A549 (cell line): ENCODE results near the gene EYA3.

ENCODE experiments used
- TF ChIP-seq, protein P1 (sequence below): fragments of >200 bp; sonication (Bioruptor Twin); formaldehyde crosslinking; IDR thresholded peaks from 3 replicates; pipeline ENCODE4 v1.5.1; 2016
- TF ChIP-seq, protein P2 (sequence below): IDR thresholded peaks from 2 replicates; pipeline ENCODE4 v1.6.1; 2012

- TF ChIP-seq, protein P1, sequence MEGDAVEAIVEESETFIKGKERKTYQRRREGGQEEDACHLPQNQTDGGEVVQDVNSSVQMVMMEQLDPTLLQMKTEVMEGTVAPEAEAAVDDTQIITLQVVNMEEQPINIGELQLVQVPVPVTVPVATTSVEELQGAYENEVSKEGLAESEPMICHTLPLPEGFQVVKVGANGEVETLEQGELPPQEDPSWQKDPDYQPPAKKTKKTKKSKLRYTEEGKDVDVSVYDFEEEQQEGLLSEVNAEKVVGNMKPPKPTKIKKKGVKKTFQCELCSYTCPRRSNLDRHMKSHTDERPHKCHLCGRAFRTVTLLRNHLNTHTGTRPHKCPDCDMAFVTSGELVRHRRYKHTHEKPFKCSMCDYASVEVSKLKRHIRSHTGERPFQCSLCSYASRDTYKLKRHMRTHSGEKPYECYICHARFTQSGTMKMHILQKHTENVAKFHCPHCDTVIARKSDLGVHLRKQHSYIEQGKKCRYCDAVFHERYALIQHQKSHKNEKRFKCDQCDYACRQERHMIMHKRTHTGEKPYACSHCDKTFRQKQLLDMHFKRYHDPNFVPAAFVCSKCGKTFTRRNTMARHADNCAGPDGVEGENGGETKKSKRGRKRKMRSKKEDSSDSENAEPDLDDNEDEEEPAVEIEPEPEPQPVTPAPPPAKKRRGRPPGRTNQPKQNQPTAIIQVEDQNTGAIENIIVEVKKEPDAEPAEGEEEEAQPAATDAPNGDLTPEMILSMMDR: no peak
- TF ChIP-seq, protein P2, sequence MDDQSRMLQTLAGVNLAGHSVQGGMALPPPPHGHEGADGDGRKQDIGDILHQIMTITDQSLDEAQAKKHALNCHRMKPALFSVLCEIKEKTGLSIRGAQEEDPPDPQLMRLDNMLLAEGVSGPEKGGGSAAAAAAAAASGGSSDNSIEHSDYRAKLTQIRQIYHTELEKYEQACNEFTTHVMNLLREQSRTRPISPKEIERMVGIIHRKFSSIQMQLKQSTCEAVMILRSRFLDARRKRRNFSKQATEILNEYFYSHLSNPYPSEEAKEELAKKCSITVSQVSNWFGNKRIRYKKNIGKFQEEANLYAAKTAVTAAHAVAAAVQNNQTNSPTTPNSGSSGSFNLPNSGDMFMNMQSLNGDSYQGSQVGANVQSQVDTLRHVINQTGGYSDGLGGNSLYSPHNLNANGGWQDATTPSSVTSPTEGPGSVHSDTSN: no peak
These were observed 48.7 kb upstream of the EYA3 start for GRCh38 chr1:28136922-28137613.
